HG02642 (cell line): ENCODE measurements around the gene DNAJC17.

ENCODE experiments used
- ATAC-seq: cut with Tn5 transposase; IDR thresholded peaks from one replicate; pipeline ENCODE4 v1.9.1; 2021; ENCODE audit warnings: mild to moderate bottlenecking; ENCODE audit not compliant: unreplicated experiment, poor library complexity

The DNAJC17 gene

DNA sequence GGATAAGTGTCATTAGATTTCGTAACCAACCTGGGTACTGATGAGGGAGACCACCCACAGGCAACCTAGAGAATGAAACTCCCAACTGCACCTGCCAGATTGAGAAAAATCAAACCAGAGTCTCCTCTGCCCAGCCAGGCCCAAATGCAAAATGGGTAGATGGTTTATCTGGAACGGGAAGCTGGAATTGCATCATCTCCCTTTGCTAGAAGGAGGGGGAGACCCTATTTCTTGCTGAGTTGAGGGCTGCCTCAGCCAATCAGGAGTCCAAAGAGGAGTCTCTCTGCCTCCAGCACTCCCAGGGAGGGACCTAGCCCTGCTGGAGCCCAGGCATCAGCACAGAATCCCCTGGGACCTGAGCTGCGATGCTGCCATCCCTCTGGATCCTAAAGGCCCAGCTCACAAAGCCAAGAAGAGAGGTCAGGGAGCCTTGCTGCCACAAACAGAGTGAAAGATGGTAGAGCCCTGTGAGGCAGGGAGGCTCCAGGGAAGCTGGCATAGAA, 60.3 kb downstream of the DNAJC17 start:
- ATAC-seq, result no peak

DNA sequence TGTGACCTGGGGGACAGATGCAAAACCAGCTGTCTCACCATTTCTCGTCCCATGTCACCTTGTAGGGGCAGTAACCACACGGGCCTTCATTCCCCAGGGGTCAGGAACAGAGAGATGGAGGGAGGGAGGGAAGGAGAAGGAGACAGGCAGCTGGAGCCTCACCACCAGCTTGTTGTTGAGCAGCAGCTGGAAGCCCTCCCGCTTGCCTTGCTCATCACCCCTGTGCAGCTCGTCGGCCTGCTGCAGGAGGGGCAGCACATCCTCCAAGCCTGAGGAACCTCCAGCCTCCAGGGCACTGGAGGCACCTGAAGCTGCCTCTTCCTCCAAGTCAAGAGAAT, 62.5 kb downstream of the DNAJC17 start:
- ATAC-seq, result no peak

DNA sequence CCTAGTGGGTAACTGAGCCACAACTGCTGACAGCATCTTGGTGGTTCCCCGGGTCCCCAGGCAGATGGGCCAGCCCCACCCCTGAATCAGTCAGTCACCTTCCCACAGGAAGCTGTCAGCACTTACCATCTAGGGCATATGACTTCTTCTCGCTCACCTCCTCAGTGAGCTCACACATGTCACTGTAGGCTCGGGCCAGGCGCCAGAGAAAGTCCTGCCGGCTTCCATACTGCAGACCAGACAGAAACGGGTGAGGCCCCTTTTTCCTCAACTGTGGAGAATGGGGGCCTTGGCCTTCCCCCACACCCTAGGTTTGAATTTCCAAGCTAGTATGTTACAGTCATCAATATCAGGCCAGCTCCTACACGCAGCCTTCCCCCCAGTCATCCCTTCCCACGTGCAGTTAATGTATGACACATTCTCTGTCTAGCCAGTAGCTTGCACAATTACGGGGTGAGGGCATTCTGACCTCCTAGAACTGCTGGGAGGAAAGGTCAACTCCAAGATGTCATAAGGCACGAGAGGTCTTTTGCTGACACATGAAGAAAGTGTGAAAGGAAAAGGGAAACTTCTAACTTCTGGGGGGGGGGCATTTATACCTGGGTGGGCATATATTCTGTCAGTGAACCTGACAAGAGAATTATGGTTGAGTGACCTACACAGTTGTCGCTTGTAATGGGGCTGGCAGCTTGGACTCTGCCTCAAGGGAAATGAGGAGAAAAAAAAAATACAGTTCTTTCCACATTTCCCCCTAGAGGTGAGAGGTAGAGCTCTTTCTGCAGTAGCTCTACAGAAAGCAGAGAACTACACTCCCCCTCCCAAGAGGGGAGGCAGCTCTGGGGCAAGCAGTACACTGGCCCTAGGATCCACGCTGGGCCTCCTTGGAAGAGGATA, 63.1 kb downstream of the DNAJC17 start:
- ATAC-seq, result peak; percentile 46

DNA sequence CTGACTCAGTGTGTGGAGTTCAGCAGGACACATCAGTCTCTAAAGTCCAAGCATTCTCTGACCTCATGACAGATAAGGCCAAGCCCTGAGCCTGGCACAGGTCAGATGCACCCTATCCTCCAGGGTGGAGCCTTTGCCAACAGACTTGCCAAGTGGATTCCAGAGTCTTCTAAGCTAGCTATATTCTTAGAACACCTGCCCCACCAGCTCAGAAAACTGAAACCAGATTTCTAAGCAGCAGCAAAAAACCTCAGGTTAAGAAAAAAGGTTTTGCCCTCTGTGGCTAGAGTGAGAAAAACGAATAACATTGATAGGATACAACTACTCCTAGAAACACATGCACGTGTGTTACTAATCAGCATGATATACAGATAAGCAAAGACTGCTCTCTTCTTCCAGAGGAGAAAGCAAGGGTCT, 63.8 kb downstream of the DNAJC17 start:
- ATAC-seq, result peak; percentile 8

DNA sequence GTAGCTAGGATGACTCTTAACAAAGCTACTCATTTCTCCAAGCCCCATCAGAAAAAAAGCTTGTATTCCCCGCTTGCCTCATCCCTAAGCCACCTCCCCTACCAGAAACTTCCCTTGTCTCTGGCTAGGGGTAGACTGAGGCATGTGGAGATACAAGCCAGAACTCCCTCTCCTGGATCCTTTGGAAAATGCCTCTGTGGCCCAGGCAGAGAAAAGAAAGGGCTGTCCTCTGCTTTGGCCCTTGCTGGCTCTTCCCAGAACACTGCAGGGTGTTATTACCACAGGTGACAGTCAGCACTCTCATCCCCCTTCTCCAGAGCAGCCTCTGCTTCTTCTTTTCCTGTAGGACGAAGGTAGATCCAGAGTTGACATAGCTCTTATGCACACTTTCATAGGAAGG, 67.4 kb downstream of the DNAJC17 start:
- ATAC-seq, result no peak

DNA sequence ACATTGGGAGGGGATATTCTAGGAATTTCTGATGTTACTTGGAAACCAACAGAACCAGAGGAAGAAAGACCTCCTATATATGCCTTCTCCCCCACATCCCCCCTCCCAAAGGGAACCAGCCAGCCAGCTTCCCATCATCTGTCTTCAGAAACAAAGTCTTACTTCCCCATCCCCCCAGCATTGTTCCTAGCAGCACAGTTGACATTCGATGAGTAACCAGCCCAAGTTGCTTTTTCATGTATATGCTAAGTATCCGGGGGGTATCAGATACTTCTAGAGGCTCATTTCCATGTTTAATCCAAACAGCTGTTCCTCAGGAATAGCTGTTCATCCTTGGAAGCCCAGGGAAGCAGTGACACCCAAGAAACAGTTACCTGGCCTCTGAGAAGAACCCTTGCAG, 68.2 kb downstream of the DNAJC17 start:
- ATAC-seq, result no peak

DNA sequence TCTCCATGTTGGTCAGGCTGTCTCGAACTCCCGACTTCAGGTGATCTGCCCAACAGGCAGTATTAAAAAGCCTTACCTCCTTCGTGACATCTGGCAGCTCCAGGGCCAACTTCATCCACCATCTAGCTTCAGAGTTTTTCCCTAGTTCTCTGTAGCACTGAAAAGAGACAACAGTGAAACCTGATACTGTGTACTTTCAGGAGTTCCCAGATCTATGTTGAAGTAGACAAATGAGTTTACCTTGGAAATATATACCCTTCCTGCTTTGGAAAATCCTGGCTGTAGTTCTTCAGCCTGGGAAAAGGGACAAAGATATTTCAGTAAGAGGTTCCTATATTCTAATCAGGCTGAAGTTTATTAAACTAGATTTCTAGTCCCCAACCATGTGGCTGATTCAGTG, 70.2 kb downstream of the DNAJC17 start:
- ATAC-seq, result no peak

DNA sequence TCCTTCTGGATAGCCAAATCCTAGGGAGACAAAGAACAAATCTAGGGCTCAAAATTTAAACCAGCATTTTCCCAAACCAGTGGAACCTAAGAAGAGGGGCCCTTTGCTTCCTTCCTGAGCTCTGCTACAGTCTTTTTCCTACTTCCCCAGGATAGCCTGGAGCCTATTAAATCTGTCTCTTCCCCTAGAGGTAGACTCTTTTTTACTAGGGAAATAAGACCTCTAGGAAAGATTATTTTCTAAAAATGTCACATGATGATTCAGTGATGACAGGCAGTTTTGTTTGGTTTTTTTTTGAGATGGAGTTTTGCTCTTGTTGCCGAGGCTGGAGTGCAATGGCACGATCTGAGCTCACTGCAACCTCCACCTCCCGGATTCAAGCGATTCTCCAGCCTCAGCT, 70.7 kb downstream of the DNAJC17 start:
- no peak for ATAC-seq

DNA sequence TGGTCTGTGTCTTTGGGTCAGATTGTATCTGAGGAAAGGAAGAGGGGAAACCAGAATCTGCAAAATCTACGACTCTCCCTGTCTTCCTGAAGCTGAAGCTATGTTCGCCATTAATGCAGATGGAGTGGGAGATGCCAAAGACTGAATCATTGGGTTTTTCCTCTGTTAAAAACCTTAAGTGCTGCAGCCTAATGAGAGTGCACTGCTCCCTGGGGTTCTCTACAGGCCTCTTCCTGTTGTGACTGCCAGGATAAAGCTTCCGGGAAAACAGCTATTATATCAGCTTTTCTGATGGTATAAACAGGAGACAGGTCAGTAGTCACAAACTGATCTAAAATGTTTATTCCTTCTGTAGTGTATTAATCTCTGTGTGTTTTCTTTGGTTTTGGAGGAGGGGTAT, 76.2 kb downstream of the DNAJC17 start:
- ATAC-seq, result no peak

DNA sequence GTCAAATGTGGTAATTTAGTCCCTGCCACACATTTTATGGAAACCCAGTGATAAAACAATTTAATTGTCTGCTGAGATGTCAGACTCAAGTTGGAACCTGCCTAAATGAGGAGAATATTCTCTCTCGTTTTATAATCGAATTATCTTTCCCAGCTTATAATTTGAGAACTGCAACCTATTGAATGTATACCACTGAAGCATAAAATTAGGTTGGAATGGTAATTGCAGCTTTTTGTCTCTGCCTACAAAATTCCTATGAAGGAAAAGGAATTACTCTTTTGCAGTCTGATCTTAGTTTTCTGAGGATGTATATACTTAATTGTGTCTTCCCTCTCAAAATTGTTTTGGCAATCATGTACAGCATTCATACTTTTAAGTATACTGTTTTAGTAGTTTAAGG, 83.4 kb downstream of the DNAJC17 start:
- ATAC-seq, result no peak

DNA sequence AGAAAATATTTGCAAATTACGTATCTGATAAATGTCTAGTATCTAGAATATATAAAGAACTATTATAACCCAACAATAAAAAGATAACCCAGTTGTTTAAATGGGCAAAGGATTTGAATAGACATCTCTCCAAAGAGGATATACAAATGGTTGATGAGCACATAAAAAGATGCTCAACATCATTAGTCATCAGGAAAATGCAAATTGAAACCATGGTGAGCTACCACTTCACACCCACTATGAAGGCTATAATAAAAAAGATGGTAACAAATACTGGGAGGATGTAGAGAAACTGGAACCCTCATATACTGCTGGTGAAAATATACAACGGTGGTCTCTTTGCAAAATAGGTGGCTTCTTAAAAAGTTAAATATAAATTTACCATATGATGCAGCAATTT, 84.3 kb downstream of the DNAJC17 start:
- ATAC-seq, result no peak

DNA sequence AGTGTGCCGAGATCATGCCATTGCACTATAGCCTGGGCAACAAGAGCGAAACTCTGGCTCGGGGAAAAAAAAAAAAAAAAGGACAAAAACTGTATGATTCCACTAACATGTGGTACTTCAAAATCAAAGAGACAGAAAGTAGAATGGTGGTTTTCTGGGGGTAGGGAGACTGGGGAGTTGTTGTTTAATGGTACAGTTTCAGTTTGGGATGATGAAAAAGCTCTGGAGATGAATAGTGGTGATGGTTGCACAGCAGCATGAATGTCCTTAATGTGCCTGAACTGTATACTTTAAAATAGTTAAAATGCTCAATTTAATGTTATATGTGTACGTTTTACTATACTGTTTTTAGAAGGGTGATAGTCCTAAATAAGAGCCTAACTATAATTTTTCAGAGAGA, 84.9 kb downstream of the DNAJC17 start:
- no peak for ATAC-seq

DNA sequence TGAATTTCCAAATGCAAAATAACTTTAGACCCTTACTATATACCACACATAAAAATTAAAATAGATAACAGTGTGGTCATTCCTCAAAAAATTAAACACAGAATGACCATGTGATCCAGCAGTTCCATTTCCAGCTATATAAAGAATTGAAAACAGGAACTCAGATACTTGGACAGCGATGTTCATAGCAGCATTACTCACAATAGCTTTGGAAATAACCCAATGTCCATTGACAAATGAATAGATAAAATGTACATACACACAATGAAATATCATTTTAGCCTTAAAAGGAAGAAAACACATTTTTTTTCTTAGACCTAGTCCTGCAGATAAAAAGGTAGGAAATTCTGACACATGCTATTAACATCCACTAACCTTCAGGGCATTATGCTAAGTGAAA, 85.6 kb downstream of the DNAJC17 start:
- no peak for ATAC-seq

DNA sequence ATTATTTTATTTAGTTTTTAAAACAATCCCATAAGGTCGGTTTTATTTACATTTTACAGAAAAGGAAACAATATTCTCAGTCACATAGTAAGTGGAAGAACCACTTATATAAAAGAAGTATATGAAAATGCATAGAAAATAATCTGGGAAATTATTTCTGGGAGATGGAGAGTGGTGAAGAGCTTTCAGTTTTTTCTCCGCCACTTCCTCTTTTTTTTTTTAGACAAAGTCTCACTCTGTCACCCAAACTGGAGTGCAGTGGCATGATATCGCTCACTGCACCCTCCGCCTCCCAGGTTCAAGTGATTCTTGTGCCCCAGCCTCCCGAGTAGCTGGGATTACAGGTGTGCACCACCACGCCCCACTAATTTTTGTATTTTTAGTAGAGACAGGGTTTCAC, 91.1 kb downstream of the DNAJC17 start:
- ATAC-seq, result no peak
